HL-60 (cell line): Measurements from ENCODE around the gene PKP3.
A peak's percentile ranks its signal among the peaks of the same experiment; 100 is the strongest.

Experiments
- DNase-seq, 2 experiments: peaks; one replicate each; pipeline ENCODE4 v3.0.0-alpha.2; 2010 to 2020; ENCODE audit warnings: low read depth in 1 of 2, low spot score in 1 of 2
- H3K27ac ChIP-seq: fragments of 250-450 bp; sonication (Bioruptor Pico); replicated peaks from 2 replicates; pipeline ENCODE4 v1.5.1; 2020; ENCODE audit warnings: mild to moderate bottlenecking, moderate library complexity
- H3K27me3 ChIP-seq: fragments of 250-450 bp; sonication (Bioruptor Pico); 2 replicates; pipeline ENCODE4 v1.5.1; 2021; ENCODE audit warnings: mild to moderate bottlenecking, moderate library complexity; ENCODE audit not compliant: insufficient read depth, poor library complexity, severe bottlenecking
- H3K4me3 ChIP-seq: replicated peaks from 2 replicates; pipeline ENCODE4 v1.5.1; 2011; ENCODE audit warnings: mild to moderate bottlenecking, control low read depth, low read length; ENCODE audit not compliant: insufficient read depth
- GABPA ChIP-seq: IDR thresholded peaks from 2 replicates; pipeline ENCODE4 v1.6.1; 2012; ENCODE audit warnings: low read depth
- POLR2AphosphoS5 ChIP-seq: IDR thresholded peaks from 2 replicates; pipeline ENCODE4 v1.6.1; 2012; ENCODE audit warnings: low read depth
- REST ChIP-seq: IDR thresholded peaks from 2 replicates; pipeline ENCODE4 v1.6.1; 2012; ENCODE audit warnings: low read depth; ENCODE audit not compliant: insufficient replicate concordance
- SPI1 ChIP-seq: IDR thresholded peaks from 2 replicates; pipeline ENCODE4 v1.6.1; 2012; ENCODE audit warnings: low read depth, mild to moderate bottlenecking, borderline replicate concordance
- TF ChIP-seq, protein P1 (sequence below): IDR thresholded peaks from one replicate; pipeline ENCODE4 v1.5.1; 2011; ENCODE audit warnings: low read length, control low read depth, inconsistent platforms; ENCODE audit not compliant: insufficient read depth

The PKP3 gene

GRCh38 chr11:350723-351255, 43.2 kb upstream of the PKP3 start:
- Histone ChIP-seq H3K27me3 (no peaks in the 10 kb centered on the region), H3K4me3 (no peak overlapping the region), H3K27ac (peak overlapping the region; percentile 22)
- peak in 1 of 2 experiments; percentile 67 for DNase-seq
- TF ChIP-seq POLR2AphosphoS5, result peak; percentile 53
- TF ChIP-seq SPI1, result no peak

DNA sequence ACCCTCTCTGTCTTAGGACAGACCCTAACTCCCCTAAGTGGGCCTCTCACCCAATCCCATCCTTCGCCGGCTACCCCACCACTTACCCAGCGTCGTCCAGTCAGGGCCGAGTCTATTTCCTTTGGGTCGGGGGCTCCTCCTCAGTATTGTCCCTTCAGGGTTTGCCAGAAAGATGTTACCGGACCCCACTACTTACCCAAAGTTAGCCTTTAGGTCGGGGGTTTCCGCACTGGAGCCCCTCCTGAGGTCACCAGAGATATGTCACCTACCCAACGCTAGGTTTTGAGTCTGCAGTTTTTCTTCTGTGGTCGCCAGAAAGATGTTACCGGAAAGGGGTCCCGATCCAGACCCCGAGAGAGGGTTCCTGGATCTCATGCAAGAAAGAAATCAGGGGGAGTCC, 42.6 kb upstream of the PKP3 start:
- no peak for TF ChIP-seq REST
- TF ChIP-seq POLR2AphosphoS5, result no peak
- no peak for TF ChIP-seq SPI1
- TF ChIP-seq, protein P1, sequence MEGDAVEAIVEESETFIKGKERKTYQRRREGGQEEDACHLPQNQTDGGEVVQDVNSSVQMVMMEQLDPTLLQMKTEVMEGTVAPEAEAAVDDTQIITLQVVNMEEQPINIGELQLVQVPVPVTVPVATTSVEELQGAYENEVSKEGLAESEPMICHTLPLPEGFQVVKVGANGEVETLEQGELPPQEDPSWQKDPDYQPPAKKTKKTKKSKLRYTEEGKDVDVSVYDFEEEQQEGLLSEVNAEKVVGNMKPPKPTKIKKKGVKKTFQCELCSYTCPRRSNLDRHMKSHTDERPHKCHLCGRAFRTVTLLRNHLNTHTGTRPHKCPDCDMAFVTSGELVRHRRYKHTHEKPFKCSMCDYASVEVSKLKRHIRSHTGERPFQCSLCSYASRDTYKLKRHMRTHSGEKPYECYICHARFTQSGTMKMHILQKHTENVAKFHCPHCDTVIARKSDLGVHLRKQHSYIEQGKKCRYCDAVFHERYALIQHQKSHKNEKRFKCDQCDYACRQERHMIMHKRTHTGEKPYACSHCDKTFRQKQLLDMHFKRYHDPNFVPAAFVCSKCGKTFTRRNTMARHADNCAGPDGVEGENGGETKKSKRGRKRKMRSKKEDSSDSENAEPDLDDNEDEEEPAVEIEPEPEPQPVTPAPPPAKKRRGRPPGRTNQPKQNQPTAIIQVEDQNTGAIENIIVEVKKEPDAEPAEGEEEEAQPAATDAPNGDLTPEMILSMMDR, result no peak
- no peak for TF ChIP-seq GABPA
- Histone ChIP-seq H3K27me3 (no peaks in the 10 kb centered on the region), H3K27ac (peak overlapping the region; percentile 19), H3K4me3 (no peak overlapping the region)
- DNase-seq, result no peak

GRCh38 chr11:352456-353031, 41.5 kb upstream of the PKP3 start:
- Histone ChIP-seq H3K27ac (no peak overlapping the region), H3K27me3 (no peaks in the 10 kb centered on the region), H3K4me3 (no peak overlapping the region)
- TF ChIP-seq GABPA (no peak), SPI1 (no peak), POLR2AphosphoS5 (no peak), REST (no peak)
- TF ChIP-seq, protein P1, result no peak
- DNase-seq, result no peak

DNA sequence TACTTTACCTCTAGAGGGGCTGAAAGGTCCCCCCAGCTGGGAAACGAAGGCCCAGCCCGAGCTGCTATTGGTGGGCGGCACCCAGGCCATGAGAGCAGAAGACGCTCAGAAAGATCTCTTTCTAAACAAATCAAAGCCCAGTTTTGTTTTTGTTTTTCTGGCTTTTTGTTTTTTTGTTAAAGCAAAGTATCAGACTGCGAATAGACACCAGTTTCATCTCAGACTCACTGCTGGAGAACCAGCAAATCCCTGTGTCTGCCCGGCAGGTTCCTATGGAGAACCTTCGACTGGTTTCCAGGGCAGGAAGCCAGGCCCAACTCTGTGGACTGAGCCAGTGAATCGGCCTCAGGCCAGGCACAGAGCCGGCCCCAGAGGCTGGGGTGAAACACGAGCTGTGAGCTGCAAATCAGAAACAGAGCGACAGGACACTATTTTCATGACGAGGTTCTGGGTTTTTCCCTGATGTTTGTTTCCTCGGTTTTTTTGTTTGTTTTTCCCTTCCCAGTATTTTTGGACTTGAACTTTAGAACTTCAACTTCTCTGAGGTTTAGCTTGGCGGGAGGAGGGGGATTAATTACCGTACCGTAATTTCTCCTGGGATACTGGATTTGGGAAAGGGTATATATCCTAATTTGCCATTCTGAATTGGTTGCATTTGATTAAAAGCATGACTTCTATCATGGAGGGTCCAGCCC, 40.7 kb upstream of the PKP3 start:
- no peak overlapping the region for H3K27ac ChIP-seq

More for the DNA sequence above, 40.7 kb upstream of the PKP3 start:
- Histone ChIP-seq H3K4me3 (no peak overlapping the region), H3K27me3 (no peaks in the 10 kb centered on the region)
- no peak for DNase-seq
- TF ChIP-seq REST (no peak), SPI1 (no peak)
- TF ChIP-seq, protein P1, result no peak
